Mucosa of rectum (tissue), 2 donors: ENCODE measurements around the gene MPP3.

ENCODE experiments used
- H3K27ac ChIP-seq, 2 donors: one replicate each; pipeline ENCODE4 v1.7.0; 2013; ENCODE audit warnings: inconsistent platforms in 2 of 2, low read depth in 2 of 2, low read length in 2 of 2
- H3K27me3 ChIP-seq, 2 donors: one replicate each; pipeline ENCODE4 v1.7.0; 2013; ENCODE audit warnings: low read length in 2 of 2; ENCODE audit not compliant: control insufficient read depth in 2 of 2, insufficient read depth in 2 of 2
- H3K36me3 ChIP-seq, 2 donors: one replicate each; pipeline ENCODE4 v1.7.0; 2013; ENCODE audit warnings: low read length in 2 of 2; ENCODE audit not compliant: control insufficient read depth in 2 of 2, insufficient read depth in 2 of 2
- H3K4me1 ChIP-seq, 2 donors: one replicate each; pipeline ENCODE4 v1.7.0; 2013; ENCODE audit warnings: low read length in 2 of 2, mild to moderate bottlenecking in 1 of 2; ENCODE audit not compliant: control insufficient read depth in 2 of 2, insufficient read depth in 2 of 2
- H3K4me3 ChIP-seq, 2 donors: one replicate each; pipeline ENCODE4 v1.7.0; 2013; ENCODE audit warnings: low read length in 2 of 2
- H3K9ac ChIP-seq, 2 donors: one replicate each; pipeline ENCODE4 v1.7.0; 2013; ENCODE audit warnings: low read length in 2 of 2, low read depth in 1 of 2, mild to moderate bottlenecking in 1 of 2
- H3K9me3 ChIP-seq, 2 donors: one replicate each; pipeline ENCODE4 v1.7.0; 2013; ENCODE audit warnings: low read length in 2 of 2; ENCODE audit not compliant: control insufficient read depth in 2 of 2
- donor health status: healthy.
- donor health status: Normal muscosa, but diverticular disease.

Gene MPP3

DNA sequence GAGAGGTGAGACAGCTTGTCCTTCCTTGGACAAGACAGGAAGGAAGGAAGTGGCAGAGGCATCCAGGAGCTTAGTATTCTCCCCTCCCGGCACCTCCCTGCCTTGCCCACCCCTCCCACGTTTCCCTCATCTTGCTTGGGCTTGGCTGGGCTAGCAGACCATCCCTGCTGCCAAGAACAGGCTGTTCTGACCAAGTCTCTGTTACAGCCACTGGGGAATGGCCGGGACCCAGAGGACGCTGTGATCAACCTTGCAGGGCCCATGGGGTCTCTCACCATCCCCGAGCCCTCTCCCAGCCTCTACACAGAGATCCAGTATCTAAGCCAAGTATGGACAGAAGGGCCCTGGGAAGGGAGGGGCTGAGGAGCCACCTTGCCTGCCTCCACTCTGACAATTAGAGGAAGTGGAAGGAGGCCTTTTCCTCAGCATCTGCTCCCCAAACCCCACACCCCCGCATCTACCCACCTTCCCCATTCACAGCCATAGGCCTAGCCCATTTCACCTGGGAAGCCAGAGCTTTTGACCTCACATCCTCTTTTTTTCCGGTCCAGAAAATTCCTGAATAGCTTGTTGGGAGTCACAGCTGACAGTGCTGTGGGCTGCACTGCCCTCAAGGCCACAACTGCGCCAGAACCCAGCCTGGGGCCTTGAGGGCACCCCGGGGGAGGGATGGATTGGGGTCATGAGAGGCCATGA lies 28.1 kb upstream of the MPP3 start:
- Histone ChIP-seq H3K27me3 (peaks cover 2 to 5% of the 10 kb centered on the region in 2 donors), H3K27ac (no peak overlapping the region), H3K4me1 (no peaks in the 10 kb centered on the region), H3K9me3 (no peaks in the 10 kb centered on the region), H3K4me3 (no peak overlapping the region), H3K36me3 (no peaks in the 10 kb centered on the region), H3K9ac (no peak overlapping the region)

DNA sequence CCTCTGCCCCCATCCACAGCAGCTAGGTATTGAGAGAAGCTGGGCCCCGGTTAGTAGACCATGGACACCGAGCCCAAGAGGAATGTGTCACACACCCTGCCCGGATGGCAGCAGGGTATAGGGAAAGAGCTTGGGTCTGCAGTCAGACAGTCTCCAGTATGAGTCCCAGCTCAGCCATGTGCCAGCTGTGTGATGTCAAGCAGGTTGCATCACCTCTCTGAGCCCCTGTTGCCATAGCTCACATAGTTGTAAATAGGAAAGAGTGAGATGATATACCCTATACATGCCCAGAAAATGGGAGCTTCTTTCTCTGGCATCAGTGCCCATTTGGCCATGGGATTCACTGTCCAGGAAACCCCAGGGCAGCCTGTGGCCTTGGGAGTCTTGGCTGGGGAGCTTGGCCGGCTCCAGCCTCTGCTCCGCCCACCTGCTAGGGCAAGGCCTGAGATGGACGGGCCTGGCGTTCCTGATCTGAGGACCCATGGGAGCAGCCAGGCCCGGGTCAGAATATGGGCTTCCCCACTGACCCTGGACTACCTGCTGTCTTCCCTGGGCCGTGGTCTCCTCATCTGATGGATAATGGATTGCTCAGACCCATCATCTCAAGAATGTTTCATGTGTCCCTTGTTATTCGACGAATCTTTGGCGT lies 27.3 kb upstream of the MPP3 start:
- H3K4me1 ChIP-seq = no peaks in the 10 kb centered on the region
- no peaks in the 10 kb centered on the region for H3K36me3 ChIP-seq
- H3K4me3 ChIP-seq = no peak overlapping the region
- H3K27me3 ChIP-seq = peaks cover 2 to 5% of the 10 kb centered on the region in 2 donors
- H3K9me3 ChIP-seq = no peaks in the 10 kb centered on the region
- no peak overlapping the region for H3K9ac ChIP-seq
- H3K27ac ChIP-seq = no peak overlapping the region

DNA sequence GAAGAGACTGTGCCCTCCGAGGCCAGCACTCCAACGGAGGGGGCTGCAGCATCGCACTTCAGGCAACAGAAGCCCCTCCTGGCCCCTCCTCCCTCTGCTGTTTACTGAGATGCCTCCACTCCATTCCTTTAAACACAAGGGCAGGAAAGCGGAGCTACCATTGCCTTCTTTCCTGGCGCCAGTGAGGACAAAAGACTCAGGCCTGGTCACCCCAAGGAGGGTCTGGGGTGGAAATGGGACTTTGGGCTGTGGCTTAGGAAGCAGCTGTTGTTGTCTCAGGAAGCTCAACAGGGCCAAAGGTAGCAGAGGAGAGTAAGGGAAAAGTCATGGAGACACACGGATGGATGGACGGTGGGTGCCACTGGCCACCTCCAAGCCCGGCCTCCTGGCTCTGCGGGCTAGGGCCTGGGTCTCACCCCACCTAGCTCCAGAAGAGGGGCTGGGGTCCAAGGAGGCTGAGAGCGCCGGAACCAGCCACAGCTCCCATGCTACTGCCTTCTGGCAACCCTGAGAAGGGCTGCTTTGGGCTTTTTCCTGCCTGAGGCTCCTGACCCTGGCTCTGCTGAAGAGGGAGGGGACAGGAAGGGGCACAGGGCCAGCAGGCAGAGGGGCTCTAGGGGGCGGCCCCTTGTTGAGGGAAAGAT lies 25.1 kb upstream of the MPP3 start:
- H3K27ac ChIP-seq = no peak overlapping the region
- no peak overlapping the region for H3K4me3 ChIP-seq
- H3K9me3 ChIP-seq = no peaks in the 10 kb centered on the region
- H3K27me3 ChIP-seq = peaks cover 0 to 2% of the 10 kb centered on the region in 2 donors
- no peaks in the 10 kb centered on the region for H3K4me1 ChIP-seq
- no peaks in the 10 kb centered on the region for H3K36me3 ChIP-seq
- H3K9ac ChIP-seq = no peak overlapping the region

DNA sequence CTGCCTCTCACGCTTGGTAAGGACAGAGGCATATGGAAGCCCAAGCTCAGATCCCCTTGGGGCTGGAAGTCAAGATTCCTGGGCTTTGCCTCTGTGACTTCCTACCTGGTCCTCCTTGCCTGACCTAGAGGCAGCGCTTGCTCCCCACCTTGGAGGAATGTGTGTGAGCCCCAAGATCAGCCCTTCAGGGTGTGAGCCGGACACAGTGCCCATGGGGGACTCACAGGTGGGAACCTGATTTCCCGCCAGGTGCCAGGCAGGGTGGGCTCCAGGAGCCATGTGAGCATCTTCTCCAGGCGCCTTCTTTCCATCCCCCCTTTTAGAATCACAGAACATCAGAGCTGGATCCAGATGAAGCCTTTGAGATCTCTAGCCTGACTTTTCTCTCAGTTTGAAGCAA lies 24.2 kb upstream of the MPP3 start:
- peaks cover 0 to 2% of the 10 kb centered on the region in 2 donors for H3K27me3 ChIP-seq
- H3K4me3 ChIP-seq = no peak overlapping the region
- H3K9me3 ChIP-seq = no peaks in the 10 kb centered on the region

DNA sequence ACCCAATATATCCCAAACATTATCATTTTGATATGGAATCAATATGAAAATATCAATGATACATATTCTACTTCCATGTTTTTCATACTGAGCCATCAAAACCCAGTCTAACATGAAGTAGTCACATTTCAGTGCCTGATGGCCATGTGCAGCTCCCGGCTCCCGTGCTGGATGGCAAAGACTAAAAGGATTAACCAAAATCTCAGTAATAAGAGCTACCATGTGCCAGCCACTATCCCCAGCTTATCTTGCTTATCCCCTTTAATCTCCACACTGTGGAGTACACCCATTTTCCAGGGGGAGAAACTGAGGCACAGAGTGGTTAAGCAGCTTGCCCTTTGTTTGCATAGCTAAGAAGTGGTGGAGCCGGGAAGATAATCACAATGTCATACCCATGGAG lies 23.2 kb upstream of the MPP3 start:
- Histone ChIP-seq H3K9me3 (no peaks in the 10 kb centered on the region), H3K27ac (no peak overlapping the region), H3K4me3 (no peak overlapping the region), H3K9ac (no peak overlapping the region), H3K4me1 (no peaks in the 10 kb centered on the region), H3K36me3 (no peaks in the 10 kb centered on the region), H3K27me3 (peaks cover 2% of the 10 kb centered on the region in 2 donors)

More for the DNA sequence above, 24.2 kb upstream of the MPP3 start:
- no peak overlapping the region for H3K9ac ChIP-seq
- H3K36me3 ChIP-seq = no peaks in the 10 kb centered on the region
- no peaks in the 10 kb centered on the region for H3K4me1 ChIP-seq
- no peak overlapping the region for H3K27ac ChIP-seq

DNA sequence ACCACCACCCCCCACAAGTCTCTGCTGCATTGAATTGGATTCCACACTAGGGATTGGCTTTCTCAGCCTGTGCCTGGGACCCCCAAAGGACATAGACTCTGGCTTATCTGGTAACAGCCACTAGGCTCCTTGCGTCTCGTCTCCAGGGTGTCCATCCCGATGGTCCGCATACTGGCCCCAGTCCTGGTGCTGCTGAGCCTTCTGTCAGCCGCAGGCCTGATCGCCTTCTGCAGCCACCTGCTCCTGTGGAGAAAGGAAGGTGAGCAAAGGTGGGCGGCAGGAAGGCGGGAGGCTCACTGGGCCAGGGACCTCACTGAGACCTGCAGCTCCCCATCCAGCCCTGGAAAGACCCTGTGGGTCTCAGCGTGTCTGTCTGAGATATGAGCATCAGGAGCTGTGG lies 22.1 kb upstream of the MPP3 start:
- no peaks in the 10 kb centered on the region for H3K36me3 ChIP-seq

DNA sequence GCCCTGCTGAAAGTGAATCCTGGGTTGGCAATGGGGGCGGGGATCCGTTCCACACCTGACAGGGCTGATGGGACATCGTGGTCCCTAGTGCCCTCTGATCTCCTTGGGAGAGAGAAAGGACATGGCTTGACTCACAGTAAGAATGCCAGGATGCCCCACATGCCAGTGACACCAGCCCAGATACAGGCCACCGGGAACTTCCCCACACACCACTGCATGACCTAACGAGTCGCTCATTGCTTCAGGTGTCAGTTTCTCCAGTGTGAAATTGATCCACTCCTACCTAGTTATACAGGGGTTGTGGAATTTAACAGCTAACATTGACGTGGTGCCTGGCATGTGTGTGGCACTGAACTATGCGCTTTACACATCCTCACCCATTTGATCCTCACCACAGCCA lies 21.6 kb upstream of the MPP3 start:
- Histone ChIP-seq H3K9ac (no peak overlapping the region), H3K4me1 (no peaks in the 10 kb centered on the region), H3K9me3 (no peaks in the 10 kb centered on the region), H3K27ac (no peak overlapping the region), H3K4me3 (no peak overlapping the region), H3K27me3 (peaks cover 0 to 2% of the 10 kb centered on the region in 2 donors), H3K36me3 (no peaks in the 10 kb centered on the region)

More for the DNA sequence above, 22.1 kb upstream of the MPP3 start:
- H3K9me3 ChIP-seq = no peaks in the 10 kb centered on the region
- H3K9ac ChIP-seq = no peak overlapping the region
- no peak overlapping the region for H3K4me3 ChIP-seq
- H3K27me3 ChIP-seq = peaks cover under 1 to 2% of the 10 kb centered on the region in 2 donors
- no peak overlapping the region for H3K27ac ChIP-seq
- H3K4me1 ChIP-seq = no peaks in the 10 kb centered on the region

DNA sequence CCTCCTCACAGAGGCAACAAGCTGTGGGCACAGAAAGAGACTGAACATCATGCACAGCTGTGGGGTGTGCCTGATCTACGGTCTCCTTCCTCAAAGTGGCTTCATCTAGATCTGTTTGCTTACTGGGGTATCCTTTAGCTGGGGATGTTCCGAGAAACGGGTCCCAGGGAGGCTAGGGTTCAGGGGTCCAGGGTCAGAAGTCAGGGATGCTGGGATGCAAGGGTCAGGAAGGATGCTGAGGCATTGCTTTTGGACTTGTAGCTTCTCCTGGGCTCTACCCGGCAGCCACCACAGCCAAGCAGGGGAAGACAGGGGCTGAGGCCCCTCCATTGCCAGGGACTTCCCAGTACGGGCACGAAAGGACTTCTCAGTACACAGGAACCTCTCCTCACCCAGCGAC lies 20.6 kb upstream of the MPP3 start:
- Histone ChIP-seq H3K9ac (no peak overlapping the region), H3K27me3 (peaks cover 0 to 2% of the 10 kb centered on the region in 2 donors), H3K4me3 (no peak overlapping the region), H3K4me1 (no peaks in the 10 kb centered on the region), H3K27ac (no peak overlapping the region), H3K36me3 (no peaks in the 10 kb centered on the region), H3K9me3 (no peaks in the 10 kb centered on the region)

DNA sequence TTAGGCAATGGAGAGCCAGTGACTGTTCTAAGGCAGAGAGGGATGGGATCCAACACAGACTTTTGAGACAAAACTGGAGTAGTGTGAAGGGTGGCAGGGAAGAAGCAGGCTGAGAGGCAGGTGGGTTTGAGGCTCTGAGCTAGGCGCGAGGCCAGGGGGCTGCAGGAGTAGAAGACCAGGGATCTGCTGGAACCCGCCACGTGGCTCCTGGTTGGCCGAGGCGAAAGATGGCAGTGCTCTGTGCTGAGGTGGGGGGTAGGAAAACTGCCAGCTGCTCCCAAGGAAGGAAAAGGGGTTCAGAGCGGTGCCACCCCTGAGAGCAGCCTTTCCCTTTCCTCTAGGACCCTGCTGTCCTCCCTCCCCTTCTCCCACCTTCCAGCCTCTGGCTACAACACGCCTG lies 19.6 kb upstream of the MPP3 start:
- Histone ChIP-seq H3K9ac (no peak overlapping the region), H3K4me1 (no peaks in the 10 kb centered on the region), H3K9me3 (no peaks in the 10 kb centered on the region), H3K27ac (no peak overlapping the region), H3K36me3 (no peaks in the 10 kb centered on the region), H3K27me3 (peaks cover 0 to 2% of the 10 kb centered on the region in 2 donors), H3K4me3 (no peak overlapping the region)

DNA sequence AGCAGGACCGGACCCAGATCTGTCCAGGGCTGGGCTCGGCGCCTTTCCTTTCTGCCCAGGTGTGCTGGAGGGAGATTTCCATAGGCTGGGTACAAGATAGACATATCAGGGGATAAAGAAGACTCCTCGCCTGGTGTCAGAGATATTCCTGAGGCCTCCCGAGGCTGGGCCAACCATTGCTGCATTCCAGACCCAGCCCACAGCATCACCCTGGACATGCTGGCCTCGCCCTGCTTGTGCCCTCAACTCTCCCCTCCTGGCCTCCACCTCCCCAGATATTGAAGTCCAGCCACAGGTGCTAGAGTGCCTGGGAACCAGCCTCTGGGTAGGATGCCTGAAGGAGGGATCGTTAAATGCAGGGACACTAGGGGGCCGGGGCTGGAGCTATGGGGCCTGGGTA lies 16.2 kb upstream of the MPP3 start:
- Histone ChIP-seq H3K9me3 (no peaks in the 10 kb centered on the region), H3K27ac (no peak overlapping the region), H3K4me1 (no peaks in the 10 kb centered on the region), H3K9ac (no peak overlapping the region), H3K27me3 (peaks cover 0 to 2% of the 10 kb centered on the region in 2 donors), H3K4me3 (no peak overlapping the region), H3K36me3 (no peaks in the 10 kb centered on the region)
